ENCODE data around the gene GOLGA8N. TPM values are rescaled to one million over a fixed set of nuclear protein-coding genes. Genes with fewer than 3 reads are reported as not detected.
"Not testable (repeated sequence)": the region's sequence is repeated elsewhere in the genome, so short reads cannot be mapped to it uniquely, and the experiment has no call there.

GOLGA8N gene
- total and polyA plus RNA-seq, 2 donors (not counting 1 experiment from before 2014, with no cell fraction given), result 3.7 to 7.5 TPM

- intact Hi-C loops (cut with micrococcal nuclease); H4K20me1 ChIP-seq (ENCODE audit: control insufficient read depth, insufficient read depth, low read length, poor library complexity, severe bottlenecking); POLR2A ChIA-PET; H3K9me3 Mint-ChIP-seq (ENCODE audit: insufficient read depth); H3K79me2 ChIP-seq (ENCODE audit: control insufficient read depth, insufficient read depth, low read length); H3K27me3 Mint-ChIP-seq; H3K36me3 ChIP-seq (replicated peaks in 1 of 2; ENCODE audit: control extremely low read depth in 1 of 2, control insufficient read depth in 1 of 2, extremely low read depth in 1 of 2, insufficient read depth in 2 of 2, low read length in 1 of 2); H3K9me3 ChIP-seq (ENCODE audit: control extremely low read depth in 1 of 3, control insufficient read depth in 2 of 3, insufficient read depth in 1 of 3, low read length in 2 of 3); H3K27me3 ChIP-seq (replicated peaks in 1 of 4; ENCODE audit: control extremely low read depth in 1 of 4, control insufficient read depth in 3 of 4, insufficient read depth in 4 of 4, low read length in 3 of 4); CTCF ChIA-PET; H3K4me1 ChIP-seq (ENCODE audit: control insufficient read depth in 2 of 2, insufficient read depth in 2 of 2, low read length in 2 of 2): not testable (repeated sequence)
- peak within 1 kb of the TSS; percentile 87 for H3K27ac Mint-ChIP-seq
- peak within 1 kb of the TSS; percentile 98 for H3K4me3 Mint-ChIP-seq
- peak within 1 kb of the TSS in 1 of 2 donors; percentile 65 for H3K27ac ChIP-seq (ENCODE audit: low read length in 2 of 2)
- peaks cover 19% of the 10 kb centered on the region for H3K4me1 Mint-ChIP-seq
- H3K4me2 ChIP-seq (replicated peaks; ENCODE audit: low read depth, low read length, poor library complexity, severe bottlenecking), result peak within 1 kb of the TSS; percentile 63
- peak within 1 kb of the TSS; percentile 90 for H2AFZ ChIP-seq (ENCODE audit: insufficient read depth, low read depth, low read length, poor library complexity, severe bottlenecking)
- peak within 1 kb of the TSS; percentile 77 for H3K9ac ChIP-seq (ENCODE audit: low read length)
- 0% methylated on average over 14 of the region's 43 CpGs for WGBS (ENCODE audit: insufficient coverage)
- peak; percentile 92 for DNase-seq
- peak within 1 kb of the TSS; percentile 44 to 73 (median 63) for H3K4me3 ChIP-seq (ENCODE audit: control extremely low read depth in 1 of 5, extremely low read depth in 1 of 5, insufficient read depth in 1 of 5, low read depth in 2 of 5, low read length in 4 of 5)
- ATAC-seq (ENCODE audit: low read depth), result peak; percentile 89
Observed at GRCh38 chr15:32615051-32615870, 22.0 kb downstream of the GOLGA8N start, which contains the start of gene ARHGAP11A. ARHGAP11A (plus strand) TSS chr15:32615504; CDS start chr15:32616212, 708 bp downstream.

- Mint-ChIP-seq H3K4me1 (peaks cover 17% of the 10 kb centered on the region), H3K27ac (peak overlapping the region; percentile 87), H3K4me3 (peak overlapping the region; percentile 98)
- H3K4me3 ChIP-seq (ENCODE audit: control extremely low read depth in 1 of 5, extremely low read depth in 1 of 5, insufficient read depth in 1 of 5, low read depth in 2 of 5, low read length in 4 of 5), result peak overlapping the region; percentile 44 to 73 (median 63)
- peak overlapping the region in 1 of 2 donors; percentile 52 for H3K27ac ChIP-seq (ENCODE audit: low read length in 2 of 2)
- CTCF ChIA-PET; H3K27me3 Mint-ChIP-seq; intact Hi-C loops (cut with micrococcal nuclease); H4K20me1 ChIP-seq (ENCODE audit: control insufficient read depth, insufficient read depth, low read length, poor library complexity, severe bottlenecking); POLR2A ChIA-PET; H3K27me3 ChIP-seq (replicated peaks in 1 of 4; ENCODE audit: control extremely low read depth in 1 of 4, control insufficient read depth in 3 of 4, insufficient read depth in 4 of 4, low read length in 3 of 4); H3K36me3 ChIP-seq (replicated peaks in 1 of 2; ENCODE audit: control extremely low read depth in 1 of 2, control insufficient read depth in 1 of 2, extremely low read depth in 1 of 2, insufficient read depth in 2 of 2, low read length in 1 of 2); H3K9me3 ChIP-seq (ENCODE audit: control extremely low read depth in 1 of 3, control insufficient read depth in 2 of 3, insufficient read depth in 1 of 3, low read length in 2 of 3); H3K9me3 Mint-ChIP-seq (ENCODE audit: insufficient read depth); H3K79me2 ChIP-seq (ENCODE audit: control insufficient read depth, insufficient read depth, low read length); H3K4me1 ChIP-seq (ENCODE audit: control insufficient read depth in 2 of 2, insufficient read depth in 2 of 2, low read length in 2 of 2); ATAC-seq (ENCODE audit: low read depth): not testable (repeated sequence)
- DNase-seq, result peak; percentile 48
- H3K4me2 ChIP-seq (replicated peaks; ENCODE audit: low read depth, low read length, poor library complexity, severe bottlenecking), result peak overlapping the region; percentile 63
- 0% methylated on average over 8 of the region's 24 CpGs for WGBS (ENCODE audit: insufficient coverage)
- H2AFZ ChIP-seq (ENCODE audit: insufficient read depth, low read depth, low read length, poor library complexity, severe bottlenecking), result peak overlapping the region; percentile 90
- peak overlapping the region; percentile 77 for H3K9ac ChIP-seq (ENCODE audit: low read length)
Observed at GRCh38 chr15:32615871-32616426, 22.7 kb downstream of the GOLGA8N start.

Measured in B cell (primary cell).